Smooth muscle cell of bladder (primary cell): ENCODE measurements around the gene RFX3. TPM values are rescaled to one million over a fixed set of nuclear protein-coding genes. Genes with fewer than 3 reads are reported as not detected.

ENCODE experiments used
- total RNA-seq: library from RNA; depleted of rRNA; stranded (reverse); fragments of >200 nt; gene quantifications from 2 replicates; pipeline ENCODE4 v1.2.3, GENCODE V29; 2014

Gene RFX3
- total RNA-seq: 1.8 and 3.1 TPM in 2 replicates

DNA sequence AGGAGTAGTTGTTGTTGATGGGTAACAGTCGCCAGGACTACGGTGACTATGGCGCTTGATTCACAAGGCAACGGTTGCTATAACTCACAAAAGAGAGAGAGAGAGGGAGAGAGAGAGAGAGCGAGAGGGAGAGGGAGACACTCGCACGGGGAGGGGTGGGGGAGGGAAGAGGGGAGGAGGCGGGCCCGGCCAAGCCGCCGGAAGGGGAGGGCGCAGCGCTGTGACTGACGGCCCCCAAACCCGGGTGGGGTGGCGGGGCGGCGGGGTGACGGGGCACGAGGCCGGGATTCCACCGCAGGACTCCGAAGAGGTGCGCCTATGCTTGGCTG is at the start of gene RFX3:
RFX3 (minus strand) TSS at position 166 of the 329 bp plus-strand sequence. CDS start 130,413 bp downstream, outside the sequence.

